ENCODE measurements around the gene NT5C1A. TPM values are rescaled to one million over a fixed set of nuclear protein-coding genes. Genes with fewer than 3 reads are reported as not detected.

The NT5C1A gene
- total RNA-seq, 1 experiment from 2014 or later, result not detected

DNA sequence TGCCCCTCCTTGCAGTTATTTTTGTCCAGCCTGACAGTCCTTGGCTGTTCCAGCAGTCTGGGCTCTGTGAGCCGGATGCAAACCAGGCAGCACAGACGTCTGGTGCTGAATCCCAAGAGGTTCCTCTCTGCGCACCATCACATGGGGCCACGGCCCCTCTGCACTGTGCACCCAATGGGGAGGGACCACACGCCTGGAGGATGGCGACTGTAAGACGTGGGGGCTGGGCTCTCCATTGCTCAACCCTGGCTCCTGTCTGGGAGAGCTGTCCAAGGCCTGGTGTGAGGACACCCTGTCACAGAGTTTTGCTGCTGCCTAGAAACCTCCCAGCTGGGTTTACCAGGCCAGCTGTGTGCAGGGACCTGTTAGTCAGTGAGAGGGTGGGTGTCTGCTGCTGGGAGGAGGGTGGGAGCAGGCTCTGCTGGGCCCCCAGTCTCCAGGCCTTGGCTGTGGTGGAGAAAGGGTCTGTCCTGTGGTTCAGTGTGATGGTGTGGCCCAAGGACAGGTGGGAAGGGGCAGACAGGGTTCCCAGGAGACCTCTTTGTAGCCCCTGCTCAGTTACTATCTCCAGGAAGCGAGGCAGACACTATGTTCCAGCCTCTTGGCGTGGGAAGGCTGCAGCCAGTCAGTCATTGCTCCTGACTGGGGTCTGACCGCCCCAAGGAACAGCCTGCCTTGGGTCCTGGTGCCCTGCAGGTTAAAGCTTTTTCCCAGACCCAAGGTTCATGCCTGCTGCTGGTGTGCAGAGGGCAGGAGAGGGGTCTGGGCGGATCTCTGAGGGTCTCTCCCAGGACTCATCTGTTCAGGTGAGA is 46.2 kb downstream of the NT5C1A start:
- DNase-seq (no peak), ATAC-seq (no peak)
- Histone ChIP-seq H3K9me2 (replicated peaks; ENCODE audit: low read length) (no peaks in the 10 kb centered on the region), H3K27ac (ENCODE audit: low read length) (no peak overlapping the region), H3F3A (ENCODE audit: low read length, unreplicated experiment) (no peaks in the 10 kb centered on the region), H4K20me1 (ENCODE audit: low read length) (no peaks in the 10 kb centered on the region), H3K36me3 (ENCODE audit: low read depth, low read length) (no peaks in the 10 kb centered on the region), H3K9me3 (ENCODE audit: low read length) (no peaks in the 10 kb centered on the region), H3K4me1 (ENCODE audit: insufficient read depth, low read length) (no peaks in the 10 kb centered on the region), H3K79me2 (ENCODE audit: low read length) (no peaks in the 10 kb centered on the region), H3K27me3 (ENCODE audit: low read length) (peaks cover 26% of the 10 kb centered on the region; the same call in 1 of the 2 replicates), H3K9ac (ENCODE audit: low read length) (no peak overlapping the region), H3K4me2 (ENCODE audit: low read length) (no peak overlapping the region), H3K4me3 (ENCODE audit: low read length) (no peak overlapping the region), H2AFZ (ENCODE audit: low read length) (no peak overlapping the region)
- CTCF ChIA-PET, result no interaction called here
- intact Hi-C loops (cut with micrococcal nuclease), result no loop called here
- no peak for TF ChIP-seq EZH2 (IDR thresholded peaks at IDR 0.05; ENCODE audit: low read length, unreplicated experiment)
- TF ChIP-seq, protein P1, sequence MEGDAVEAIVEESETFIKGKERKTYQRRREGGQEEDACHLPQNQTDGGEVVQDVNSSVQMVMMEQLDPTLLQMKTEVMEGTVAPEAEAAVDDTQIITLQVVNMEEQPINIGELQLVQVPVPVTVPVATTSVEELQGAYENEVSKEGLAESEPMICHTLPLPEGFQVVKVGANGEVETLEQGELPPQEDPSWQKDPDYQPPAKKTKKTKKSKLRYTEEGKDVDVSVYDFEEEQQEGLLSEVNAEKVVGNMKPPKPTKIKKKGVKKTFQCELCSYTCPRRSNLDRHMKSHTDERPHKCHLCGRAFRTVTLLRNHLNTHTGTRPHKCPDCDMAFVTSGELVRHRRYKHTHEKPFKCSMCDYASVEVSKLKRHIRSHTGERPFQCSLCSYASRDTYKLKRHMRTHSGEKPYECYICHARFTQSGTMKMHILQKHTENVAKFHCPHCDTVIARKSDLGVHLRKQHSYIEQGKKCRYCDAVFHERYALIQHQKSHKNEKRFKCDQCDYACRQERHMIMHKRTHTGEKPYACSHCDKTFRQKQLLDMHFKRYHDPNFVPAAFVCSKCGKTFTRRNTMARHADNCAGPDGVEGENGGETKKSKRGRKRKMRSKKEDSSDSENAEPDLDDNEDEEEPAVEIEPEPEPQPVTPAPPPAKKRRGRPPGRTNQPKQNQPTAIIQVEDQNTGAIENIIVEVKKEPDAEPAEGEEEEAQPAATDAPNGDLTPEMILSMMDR (conservative IDR thresholded peaks at IDR 0.05; ENCODE audit: low read depth, low read length), result no peak
- no peak for TF ChIP-seq EZH2phosphoT487 (IDR thresholded peaks at IDR 0.05; ENCODE audit: borderline replicate concordance, low read length)
- POLR2A ChIA-PET (ENCODE audit: unreplicated experiment), result no interaction called here
- BruUV-seq (replicated peaks), result no TSS peak

DNA sequence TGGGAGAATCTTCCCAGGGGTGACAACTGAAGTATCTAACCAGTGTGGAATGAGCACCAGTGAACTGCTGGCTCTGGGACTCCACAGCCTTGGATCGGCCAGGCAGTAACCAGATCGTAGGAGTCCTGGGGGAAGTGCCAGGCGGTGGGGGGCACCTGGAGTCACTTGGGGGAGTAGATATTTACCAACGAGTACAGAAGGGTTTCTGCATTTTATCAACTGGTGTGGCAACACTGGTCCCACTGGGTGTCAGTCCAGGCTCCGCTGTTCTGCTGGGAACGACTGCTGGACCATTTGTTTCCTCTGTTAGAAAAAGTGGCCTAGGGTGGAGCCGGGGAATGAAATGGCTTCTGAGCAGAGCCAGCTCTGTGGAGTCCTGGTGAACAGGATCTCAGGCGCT is 46.9 kb downstream of the NT5C1A start:
- Histone ChIP-seq H3F3A (ENCODE audit: low read length, unreplicated experiment) (no peaks in the 10 kb centered on the region), H3K4me2 (ENCODE audit: low read length) (no peak overlapping the region), H4K20me1 (ENCODE audit: low read length) (no peaks in the 10 kb centered on the region), H2AFZ (ENCODE audit: low read length) (no peak overlapping the region), H3K4me1 (ENCODE audit: insufficient read depth, low read length) (no peaks in the 10 kb centered on the region), H3K27me3 (ENCODE audit: low read length) (peaks cover 26% of the 10 kb centered on the region; the same call in 1 of the 2 replicates), H3K9ac (ENCODE audit: low read length) (no peak overlapping the region), H3K4me3 (ENCODE audit: low read length) (no peak overlapping the region), H3K27ac (ENCODE audit: low read length) (no peak overlapping the region), H3K79me2 (ENCODE audit: low read length) (no peaks in the 10 kb centered on the region), H3K9me2 (replicated peaks; ENCODE audit: low read length) (no peaks in the 10 kb centered on the region), H3K9me3 (ENCODE audit: low read length) (no peaks in the 10 kb centered on the region), H3K36me3 (ENCODE audit: low read depth, low read length) (no peaks in the 10 kb centered on the region)
- CTCF ChIA-PET, result no interaction called here
- intact Hi-C loops (cut with micrococcal nuclease), result no loop called here
- POLR2A ChIA-PET (ENCODE audit: unreplicated experiment), result no interaction called here
- ATAC-seq, result no peak
- DNase-seq, result no peak
- no TSS peak for BruUV-seq (replicated peaks)
- TF ChIP-seq EZH2phosphoT487 (IDR thresholded peaks at IDR 0.05; ENCODE audit: borderline replicate concordance, low read length) (no peak), EZH2 (IDR thresholded peaks at IDR 0.05; ENCODE audit: low read length, unreplicated experiment) (no peak)
- TF ChIP-seq, protein P1 (conservative IDR thresholded peaks at IDR 0.05; ENCODE audit: low read depth, low read length), result no peak

DNA sequence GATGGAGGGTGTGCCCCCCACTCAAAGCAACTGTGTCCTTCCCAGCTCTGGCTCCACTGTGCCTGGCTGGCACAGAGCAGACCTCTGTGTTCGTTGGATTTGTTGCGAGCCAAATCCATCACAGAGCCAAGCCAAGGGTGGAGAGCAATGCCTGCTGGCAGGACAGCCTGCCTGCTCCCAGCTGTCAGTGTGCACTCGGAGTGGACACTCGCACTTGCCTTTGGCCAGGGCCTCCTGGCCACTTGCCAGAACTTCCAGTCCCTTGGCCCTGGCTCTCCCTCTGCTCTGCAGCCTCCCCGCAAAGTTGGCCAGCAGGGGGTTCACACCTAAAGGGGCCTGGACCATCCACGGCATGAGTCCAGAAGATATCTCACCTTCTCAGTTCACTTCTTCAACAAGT is 48.9 kb downstream of the NT5C1A start:
- DNase-seq (no peak), ATAC-seq (no peak)
- Histone ChIP-seq H3K9me3 (ENCODE audit: low read length) (no peaks in the 10 kb centered on the region), H3K27me3 (ENCODE audit: low read length) (peaks cover 26% of the 10 kb centered on the region; the same call in 1 of the 2 replicates), H3K9me2 (replicated peaks; ENCODE audit: low read length) (no peaks in the 10 kb centered on the region), H4K20me1 (ENCODE audit: low read length) (no peaks in the 10 kb centered on the region), H2AFZ (ENCODE audit: low read length) (no peak overlapping the region), H3K36me3 (ENCODE audit: low read depth, low read length) (no peaks in the 10 kb centered on the region), H3K4me1 (ENCODE audit: insufficient read depth, low read length) (no peaks in the 10 kb centered on the region), H3K79me2 (ENCODE audit: low read length) (no peaks in the 10 kb centered on the region), H3K9ac (ENCODE audit: low read length) (no peak overlapping the region), H3K4me2 (ENCODE audit: low read length) (no peak overlapping the region), H3K4me3 (ENCODE audit: low read length) (no peak overlapping the region), H3K27ac (ENCODE audit: low read length) (no peak overlapping the region), H3F3A (ENCODE audit: low read length, unreplicated experiment) (no peaks in the 10 kb centered on the region)
- no peak for TF ChIP-seq EZH2phosphoT487 (IDR thresholded peaks at IDR 0.05; ENCODE audit: borderline replicate concordance, low read length)
- TF ChIP-seq, protein P1 (conservative IDR thresholded peaks at IDR 0.05; ENCODE audit: low read depth, low read length), result no peak
- no peak for TF ChIP-seq EZH2 (IDR thresholded peaks at IDR 0.05; ENCODE audit: low read length, unreplicated experiment)
- intact Hi-C loops (cut with micrococcal nuclease), result no loop called here
- CTCF ChIA-PET, result no interaction called here
- no TSS peak for BruUV-seq (replicated peaks)
- POLR2A ChIA-PET (ENCODE audit: unreplicated experiment), result no interaction called here
